Measurements from ENCODE around the gene MSL3. TPM values are rescaled to one million over a fixed set of nuclear protein-coding genes. Genes with fewer than 3 reads are reported as not detected.
A peak's percentile ranks its signal among the peaks of the same experiment; 100 is the strongest.

MSL3 gene
- total RNA-seq, 1 donor from 2014 or later = 57.6 TPM

GRCh38 chrX:11758400-11759171 is 549 bp downstream of the MSL3 start:
- ChIA-PET POLR2A (interaction anchor here (0.6 to 2.7 kb wide), 6 partner anchors 9 to 1637 kb away, joined by 3 to 11 read pairs (median 4); no protein-coding TSS in a partner anchor), CTCF (interaction anchor here (1.2 to 2.3 kb wide), 2 partner anchors 9 to 11 kb away, joined by 3 to 9 read pairs; no protein-coding TSS in a partner anchor)
- Mint-ChIP-seq H3K4me1 (peaks cover 35% of the 10 kb centered on the region), H3K27ac (peak overlapping the region; percentile 95), H3K36me3 (ENCODE audit: low read depth) (peaks cover 32% of the 10 kb centered on the region), H3K4me3 (peak overlapping the region; percentile 94), H3K27me3 (no peaks in the 10 kb centered on the region), H3K9me3 (no peaks in the 10 kb centered on the region)
- DNase-seq = peak; percentile 81
- peak; percentile 65 for ATAC-seq (ENCODE audit: low read depth)
- intact Hi-C loops (cut with micrococcal nuclease) = loop anchor here (1.0 to 5.0 kb wide), 6 partner anchors 12 to 1561 kb away; partner anchors contain the start of gene HCCS
- TF ChIP-seq CTCF (IDR thresholded peaks at IDR 0.05) = no peak

- peak overlapping the region; percentile 95 for H3K27ac Mint-ChIP-seq
- intact Hi-C loops (cut with micrococcal nuclease) = loop anchor here (1.0 to 5.0 kb wide), 4 partner anchors 33 to 1562 kb away; no protein-coding TSS in a partner anchor
- H3K4me3 Mint-ChIP-seq = peak overlapping the region; percentile 94
- no peaks in the 10 kb centered on the region for H3K27me3 Mint-ChIP-seq
- ATAC-seq (ENCODE audit: low read depth) (no peak), DNase-seq (peak; percentile 37)
- H3K4me1 Mint-ChIP-seq = peaks cover 41% of the 10 kb centered on the region
- H3K9me3 Mint-ChIP-seq = no peaks in the 10 kb centered on the region
- CTCF ChIA-PET = no interaction called here
- POLR2A ChIA-PET = interaction anchor here (0.6 to 2.7 kb wide), 4 partner anchors 8 to 647 kb away, joined by 3 to 11 read pairs (median 6); no protein-coding TSS in a partner anchor
- H3K36me3 Mint-ChIP-seq (ENCODE audit: low read depth) = peaks cover 38% of the 10 kb centered on the region
- TF ChIP-seq CTCF (IDR thresholded peaks at IDR 0.05) = no peak
Measured at GRCh38 chrX:11759172-11759460, 1.1 kb downstream of the MSL3 start.

GRCh38 chrX:11759461-11760311 is 1.6 kb downstream of the MSL3 start:
- ChIA-PET CTCF (no interaction called here), POLR2A (interaction anchor here (0.6 to 2.7 kb wide), 4 partner anchors 8 to 648 kb away, joined by 3 to 11 read pairs (median 6); no protein-coding TSS in a partner anchor)
- H3K4me3 Mint-ChIP-seq = peak overlapping the region; percentile 94
- no peaks in the 10 kb centered on the region for H3K9me3 Mint-ChIP-seq
- DNase-seq (no peak), ATAC-seq (ENCODE audit: low read depth) (peak; percentile 74)
- peaks cover 43% of the 10 kb centered on the region for H3K36me3 Mint-ChIP-seq (ENCODE audit: low read depth)
- H3K27ac Mint-ChIP-seq = peak overlapping the region; percentile 95
- TF ChIP-seq CTCF (IDR thresholded peaks at IDR 0.05) = no peak
- no peaks in the 10 kb centered on the region for H3K27me3 Mint-ChIP-seq
- H3K4me1 Mint-ChIP-seq = peaks cover 46% of the 10 kb centered on the region
- intact Hi-C loops (cut with micrococcal nuclease) = loop anchor here (1.0 to 5.0 kb wide), 4 partner anchors 33 to 1562 kb away; no protein-coding TSS in a partner anchor

GRCh38 chrX:11760958-11761357 is 2.9 kb downstream of the MSL3 start:
- Mint-ChIP-seq H3K4me3 (peak overlapping the region; percentile 71), H3K36me3 (ENCODE audit: low read depth) (peaks cover 56% of the 10 kb centered on the region), H3K9me3 (no peaks in the 10 kb centered on the region), H3K4me1 (peaks cover 56% of the 10 kb centered on the region), H3K27ac (peak overlapping the region; percentile 78), H3K27me3 (no peaks in the 10 kb centered on the region)
- intact Hi-C loops (cut with micrococcal nuclease) = no loop called here
- no peak for ATAC-seq (ENCODE audit: low read depth)
- no peak for TF ChIP-seq CTCF (IDR thresholded peaks at IDR 0.05)
- no peak for DNase-seq
- ChIA-PET POLR2A (no interaction called here), CTCF (no interaction called here)
